Measurements from ENCODE around the gene ASTN2. TPM values are rescaled to one million over a fixed set of nuclear protein-coding genes. Genes with fewer than 3 reads are reported as not detected.
A peak's percentile ranks its signal among the peaks of the same experiment; 100 is the strongest.

Gene ASTN2, protein sequence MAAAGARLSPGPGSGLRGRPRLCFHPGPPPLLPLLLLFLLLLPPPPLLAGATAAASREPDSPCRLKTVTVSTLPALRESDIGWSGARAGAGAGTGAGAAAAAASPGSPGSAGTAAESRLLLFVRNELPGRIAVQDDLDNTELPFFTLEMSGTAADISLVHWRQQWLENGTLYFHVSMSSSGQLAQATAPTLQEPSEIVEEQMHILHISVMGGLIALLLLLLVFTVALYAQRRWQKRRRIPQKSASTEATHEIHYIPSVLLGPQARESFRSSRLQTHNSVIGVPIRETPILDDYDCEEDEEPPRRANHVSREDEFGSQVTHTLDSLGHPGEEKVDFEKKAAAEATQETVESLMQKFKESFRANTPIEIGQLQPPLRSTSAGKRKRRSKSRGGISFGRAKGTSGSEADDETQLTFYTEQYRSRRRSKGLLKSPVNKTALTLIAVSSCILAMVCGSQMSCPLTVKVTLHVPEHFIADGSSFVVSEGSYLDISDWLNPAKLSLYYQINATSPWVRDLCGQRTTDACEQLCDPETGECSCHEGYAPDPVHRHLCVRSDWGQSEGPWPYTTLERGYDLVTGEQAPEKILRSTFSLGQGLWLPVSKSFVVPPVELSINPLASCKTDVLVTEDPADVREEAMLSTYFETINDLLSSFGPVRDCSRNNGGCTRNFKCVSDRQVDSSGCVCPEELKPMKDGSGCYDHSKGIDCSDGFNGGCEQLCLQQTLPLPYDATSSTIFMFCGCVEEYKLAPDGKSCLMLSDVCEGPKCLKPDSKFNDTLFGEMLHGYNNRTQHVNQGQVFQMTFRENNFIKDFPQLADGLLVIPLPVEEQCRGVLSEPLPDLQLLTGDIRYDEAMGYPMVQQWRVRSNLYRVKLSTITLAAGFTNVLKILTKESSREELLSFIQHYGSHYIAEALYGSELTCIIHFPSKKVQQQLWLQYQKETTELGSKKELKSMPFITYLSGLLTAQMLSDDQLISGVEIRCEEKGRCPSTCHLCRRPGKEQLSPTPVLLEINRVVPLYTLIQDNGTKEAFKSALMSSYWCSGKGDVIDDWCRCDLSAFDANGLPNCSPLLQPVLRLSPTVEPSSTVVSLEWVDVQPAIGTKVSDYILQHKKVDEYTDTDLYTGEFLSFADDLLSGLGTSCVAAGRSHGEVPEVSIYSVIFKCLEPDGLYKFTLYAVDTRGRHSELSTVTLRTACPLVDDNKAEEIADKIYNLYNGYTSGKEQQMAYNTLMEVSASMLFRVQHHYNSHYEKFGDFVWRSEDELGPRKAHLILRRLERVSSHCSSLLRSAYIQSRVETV (N-terminal part only)
- 10 to 100 TPM in 2 of 10 donors, 1 to 10 TPM in 8; 3.1 to 11.1 (median 4.7) TPM for total RNA-seq
- 1 to 10 TPM; 1.9 to 3.5 TPM for polyA plus RNA-seq
- long read RNA-seq, donor 1, full-length matches to known transcripts = 5 of 17 reads
- long read RNA-seq, donor 1, partial matches to known transcripts = 4 of 17 reads
- long read RNA-seq, donor 1, other reads (novel, unspliced or antisense) = 8 of 17 reads
- long read RNA-seq, donor 2, full-length matches to known transcripts = 3 of 10 reads
- long read RNA-seq, donor 2, partial matches to known transcripts = 3 of 10 reads
- long read RNA-seq, donor 2, other reads (novel, unspliced or antisense) = 4 of 10 reads
- long read RNA-seq, donor 3, partial matches to known transcripts = 7 of 18 reads
- long read RNA-seq, donor 3, other reads (novel, unspliced or antisense) = 11 of 18 reads

DNA sequence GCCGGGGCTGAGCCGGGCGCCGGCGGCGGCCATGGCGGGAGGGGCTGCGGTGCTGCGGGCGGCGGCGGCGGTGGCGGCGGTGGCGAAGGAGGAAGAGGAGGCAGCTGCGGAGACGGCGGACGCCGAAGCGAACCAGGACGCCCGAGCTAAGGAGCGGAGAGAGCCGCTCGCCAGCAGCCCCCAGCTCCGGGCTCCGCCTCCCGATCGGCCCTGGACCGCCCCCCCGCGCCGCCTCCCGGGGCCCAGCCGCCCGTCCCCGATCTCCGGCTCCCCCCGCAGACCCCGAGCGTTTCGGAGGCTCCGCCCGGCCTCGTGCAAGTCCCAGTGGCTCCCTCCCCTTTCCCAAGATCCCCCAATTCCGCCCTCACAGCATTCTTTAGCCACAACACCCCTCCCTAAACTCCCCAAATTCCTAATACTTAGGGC is at the start of gene ASTN2:
ASTN2 (minus strand) TSS at position 152 of the 426 bp plus-strand sequence; CDS start at position 33, 119 bp downstream.
- 0 to 1% methylated on average over 34 to 35 of the region's 48 CpGs for WGBS, 2 donors

DNA sequence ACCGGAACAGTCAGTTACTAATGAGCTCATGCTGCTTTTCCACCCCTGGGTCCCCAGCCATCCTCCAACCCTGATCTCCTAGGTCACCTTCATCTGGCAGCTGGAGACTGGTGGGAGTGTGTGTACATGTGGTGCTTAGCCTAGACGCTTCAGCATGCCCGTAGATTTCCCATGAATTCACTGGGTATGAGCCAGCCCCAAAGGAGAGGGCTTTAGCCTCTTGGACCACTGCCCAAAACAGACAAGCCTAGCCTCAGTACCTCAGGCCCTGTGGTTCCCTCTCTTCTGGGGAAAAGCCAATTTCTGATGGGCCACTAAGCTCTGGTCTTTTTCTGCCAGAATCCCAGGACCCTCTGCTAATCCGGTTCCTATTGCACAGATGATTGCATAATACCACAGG is 48.0 kb upstream of the ASTN2 start:
- DNase-seq = no peak
- no peak overlapping the region for H3K4me3 ChIP-seq
- no peaks in the 10 kb centered on the region for H3K36me3 ChIP-seq
- TF ChIP-seq, protein P1, sequence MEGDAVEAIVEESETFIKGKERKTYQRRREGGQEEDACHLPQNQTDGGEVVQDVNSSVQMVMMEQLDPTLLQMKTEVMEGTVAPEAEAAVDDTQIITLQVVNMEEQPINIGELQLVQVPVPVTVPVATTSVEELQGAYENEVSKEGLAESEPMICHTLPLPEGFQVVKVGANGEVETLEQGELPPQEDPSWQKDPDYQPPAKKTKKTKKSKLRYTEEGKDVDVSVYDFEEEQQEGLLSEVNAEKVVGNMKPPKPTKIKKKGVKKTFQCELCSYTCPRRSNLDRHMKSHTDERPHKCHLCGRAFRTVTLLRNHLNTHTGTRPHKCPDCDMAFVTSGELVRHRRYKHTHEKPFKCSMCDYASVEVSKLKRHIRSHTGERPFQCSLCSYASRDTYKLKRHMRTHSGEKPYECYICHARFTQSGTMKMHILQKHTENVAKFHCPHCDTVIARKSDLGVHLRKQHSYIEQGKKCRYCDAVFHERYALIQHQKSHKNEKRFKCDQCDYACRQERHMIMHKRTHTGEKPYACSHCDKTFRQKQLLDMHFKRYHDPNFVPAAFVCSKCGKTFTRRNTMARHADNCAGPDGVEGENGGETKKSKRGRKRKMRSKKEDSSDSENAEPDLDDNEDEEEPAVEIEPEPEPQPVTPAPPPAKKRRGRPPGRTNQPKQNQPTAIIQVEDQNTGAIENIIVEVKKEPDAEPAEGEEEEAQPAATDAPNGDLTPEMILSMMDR (IDR thresholded peaks at IDR 0.05) = no peak
- H3K27me3 ChIP-seq = peaks cover 0 to 18% (median 0%) of the 10 kb centered on the region in 7 donors
- 49 to 53% methylated on average over 4 of the region's 4 CpGs for WGBS, 2 donors
- no peak overlapping the region for H3K27ac ChIP-seq
- no peak for ATAC-seq
- intact Hi-C loops (cut with DNase I) = no loop called here
- no peaks in the 10 kb centered on the region for H3K9me3 ChIP-seq
- no peaks in the 10 kb centered on the region for H3K4me1 ChIP-seq

More for the DNA sequence above, at the start of gene ASTN2:
- TF ChIP-seq, protein P1 (IDR thresholded peaks at IDR 0.05) = no peak
- Histone ChIP-seq H3K36me3 (no peaks in the 10 kb centered on the region), H3K4me3 (peak within 1 kb of the TSS in 9 of 10 donors; percentile 38 to 51 (median 46)), H3K4me1 (peaks cover 0 to 26% (median 11%) of the 10 kb centered on the region in 9 donors), H3K27me3 (peaks cover 13 to 88% (median 84%) of the 10 kb centered on the region in 7 donors), H3K9me3 (no peaks in the 10 kb centered on the region), H3K27ac (no peak within 1 kb of the TSS)
- intact Hi-C loops (cut with DNase I) = loop anchor here in 4 of 10 donors (5.0 to 10.0 kb wide), 3 partner anchors 168 to 680 kb away; no protein-coding TSS in a partner anchor
- ATAC-seq (peak in 4 of 8 donors; percentile 31 to 54 (median 44)), DNase-seq (peak in 1 of 2 donors; percentile 14)

DNA sequence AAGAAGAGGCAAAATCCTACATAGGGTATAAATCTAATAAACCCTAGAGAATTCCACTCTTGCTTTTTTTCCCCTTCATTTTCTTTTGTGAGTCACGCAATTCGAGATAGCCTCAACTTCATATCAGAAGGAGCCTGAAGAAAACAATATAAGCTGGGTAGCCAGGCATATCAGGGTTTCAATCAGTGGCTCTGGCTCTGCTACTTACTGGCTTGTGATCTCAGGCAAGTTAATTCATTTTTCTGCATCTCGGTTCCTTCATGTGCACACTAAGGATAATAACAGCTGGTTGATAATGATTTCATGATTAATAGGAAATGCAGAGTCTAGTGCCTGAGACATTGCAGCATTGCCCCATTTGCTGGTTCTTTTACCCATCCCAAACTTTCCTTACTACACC is 46.5 kb upstream of the ASTN2 start:
- intact Hi-C loops (cut with DNase I) = no loop called here
- DNase-seq = no peak
- Histone ChIP-seq H3K4me1 (no peaks in the 10 kb centered on the region), H3K4me3 (no peak overlapping the region), H3K27me3 (peaks cover 0 to 15% (median 0%) of the 10 kb centered on the region in 7 donors), H3K9me3 (no peaks in the 10 kb centered on the region), H3K36me3 (no peaks in the 10 kb centered on the region), H3K27ac (no peak overlapping the region)
- ATAC-seq = no peak
- WGBS, 2 donors = 50 to 74% methylated on average over 3 of the region's 3 CpGs
- TF ChIP-seq, protein P1 (IDR thresholded peaks at IDR 0.05) = no peak
